GM12864 (cell line): ENCODE data around the gene ALDH7A1.

Experiments used
- DNase-seq: peaks from one replicate; pipeline ENCODE4 v3.0.0-alpha.2; 2011; ENCODE audit warnings: low read depth
- H3K4me3 ChIP-seq: 2 replicates; pipeline ENCODE4 v1.5.1; 2011; ENCODE audit warnings: mild to moderate bottlenecking, low read depth, low read length, control low read depth
- CTCF ChIP-seq: IDR thresholded peaks from 2 replicates; pipeline ENCODE4 v1.5.1; 2011; ENCODE audit warnings: low read depth, mild to moderate bottlenecking, moderate library complexity, low read length, control low read depth, inconsistent platforms; ENCODE audit errors: missing control alignments

ALDH7A1 gene

GRCh38 chr5:126511961-126512360, 83.1 kb downstream of the ALDH7A1 start:
- TF ChIP-seq CTCF, result no peak
- no peak overlapping the region for H3K4me3 ChIP-seq
- DNase-seq, result no peak

DNA sequence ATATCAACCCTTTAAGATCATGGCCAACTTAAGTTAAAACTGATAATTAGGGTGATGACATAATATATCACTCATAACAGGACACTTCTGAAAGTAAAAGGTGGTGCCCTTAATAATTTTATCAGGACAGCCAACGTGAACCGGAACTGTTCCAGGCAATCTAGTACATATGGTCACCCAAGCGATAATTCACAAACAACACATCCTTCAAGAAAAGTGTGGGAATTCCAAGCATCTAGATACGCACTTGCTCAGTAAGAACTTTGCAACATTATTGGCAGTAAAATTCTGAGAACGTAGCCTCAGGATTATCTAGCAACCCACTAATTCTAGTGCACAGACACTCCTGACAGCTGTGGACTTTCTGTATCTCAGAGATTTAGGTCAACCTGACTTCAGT, 85.7 kb downstream of the ALDH7A1 start:
- H3K4me3 ChIP-seq, result no peak overlapping the region
- DNase-seq, result no peak
- TF ChIP-seq CTCF, result no peak

DNA sequence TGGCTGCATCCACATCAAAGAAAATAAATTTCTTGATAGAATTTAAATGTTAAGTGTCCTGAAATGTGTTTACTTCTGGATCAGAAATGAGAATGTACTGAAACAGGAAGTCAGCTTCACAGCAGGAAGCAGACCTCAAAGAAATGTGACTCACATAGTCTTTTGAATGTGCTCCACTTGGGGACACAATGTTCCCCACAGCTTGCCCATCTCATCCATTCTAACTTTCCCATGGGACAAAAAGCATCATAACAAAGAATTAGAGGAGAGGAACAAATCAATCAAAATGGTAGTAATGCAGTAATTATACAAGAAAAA, 86.1 kb downstream of the ALDH7A1 start:
- TF ChIP-seq CTCF, result no peak

GRCh38 chr5:126508251-126508961, 86.6 kb downstream of the ALDH7A1 start:
- no peak for DNase-seq
- no peak for TF ChIP-seq CTCF
- H3K4me3 ChIP-seq, result no peak overlapping the region

More for the DNA sequence above, 86.1 kb downstream of the ALDH7A1 start:
- no peak for DNase-seq
- no peak overlapping the region for H3K4me3 ChIP-seq

- DNase-seq, result no peak
- TF ChIP-seq CTCF, result no peak
- no peak overlapping the region for H3K4me3 ChIP-seq
Measured at GRCh38 chr5:126506079-126506478, 88.9 kb downstream of the ALDH7A1 start.

DNA sequence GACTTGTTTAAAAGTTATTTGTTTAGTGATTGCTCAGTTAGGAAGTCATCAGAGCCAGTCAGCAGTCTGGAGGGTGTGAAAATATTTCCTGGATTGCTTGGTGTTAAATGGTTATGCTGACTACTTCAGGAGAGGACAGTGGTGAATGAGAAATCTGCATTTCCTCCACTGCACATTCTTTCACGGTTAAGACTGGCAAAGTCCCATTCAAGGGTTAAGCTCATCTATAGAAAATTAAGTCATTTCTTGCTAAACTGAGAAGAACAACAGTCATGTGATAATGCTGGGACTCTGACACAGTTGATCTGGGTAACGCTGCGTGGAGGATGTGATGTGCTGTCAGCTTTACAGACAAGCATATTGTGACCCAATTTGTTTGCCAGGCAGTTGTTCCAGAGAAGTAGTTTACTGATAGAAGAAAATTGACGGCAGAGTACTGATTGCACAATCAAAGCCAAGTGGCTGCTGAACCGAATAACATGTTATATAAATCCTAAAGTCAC, 91.4 kb downstream of the ALDH7A1 start:
- no peak for DNase-seq
- no peak overlapping the region for H3K4me3 ChIP-seq
- no peak for TF ChIP-seq CTCF

GRCh38 chr5:126501448-126501847, 93.6 kb downstream of the ALDH7A1 start:
- no peak for TF ChIP-seq CTCF
- no peak overlapping the region for H3K4me3 ChIP-seq
- no peak for DNase-seq
